ENCODE measurements around the gene FIS1.
A peak's percentile ranks its signal among the peaks of the same experiment; 100 is the strongest.

Gene FIS1

DNA sequence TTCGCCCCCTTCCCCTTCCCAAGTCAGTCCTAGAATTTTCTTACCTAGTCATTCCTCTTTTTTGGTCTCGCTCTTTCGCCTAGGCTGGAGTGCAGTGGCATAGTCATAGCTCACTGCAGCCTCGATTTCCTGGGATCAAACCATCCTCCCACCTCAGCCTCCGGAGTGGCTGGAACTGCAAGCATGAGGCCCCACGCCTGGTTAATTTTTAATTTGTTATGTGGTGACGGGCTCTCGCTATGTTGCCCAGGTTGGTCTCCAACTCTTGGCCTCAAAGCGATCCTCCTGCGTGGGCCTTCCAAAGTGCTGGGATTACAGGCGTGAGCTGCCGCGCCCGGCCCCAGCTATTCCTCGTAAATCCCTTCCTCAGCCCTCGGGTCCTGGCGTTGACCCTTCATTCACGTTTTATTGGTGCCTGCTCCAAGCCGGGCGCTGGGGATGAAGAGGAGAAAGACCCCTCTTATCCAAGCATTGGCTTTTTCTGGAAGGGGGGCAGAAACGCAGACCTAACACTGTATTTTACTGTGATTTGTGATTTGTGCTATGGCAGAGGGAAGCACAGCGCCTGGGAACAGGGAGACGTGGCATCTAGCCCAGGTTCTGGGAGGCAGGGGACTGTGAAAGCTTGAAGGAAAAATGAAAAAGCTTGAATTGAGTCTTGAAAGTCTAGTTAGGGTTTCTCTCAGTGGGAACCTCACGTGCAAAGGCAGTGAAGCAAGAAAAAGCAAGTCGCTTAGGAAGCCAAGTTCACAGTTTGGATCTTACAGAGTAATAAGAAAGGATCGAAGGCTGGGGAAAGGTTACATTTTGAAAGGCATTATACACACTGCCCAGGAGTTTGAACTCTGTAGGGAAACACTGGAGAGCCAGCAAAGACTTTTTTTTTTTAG is 26.4 kb downstream of the FIS1 start:
- peak overlapping the region; percentile 96 for H3K4me3 ChIP-seq (ENCODE audit: low read depth, low read length)
- DNase-seq (ENCODE audit: low read depth): no peak
- TF ChIP-seq, protein P1, sequence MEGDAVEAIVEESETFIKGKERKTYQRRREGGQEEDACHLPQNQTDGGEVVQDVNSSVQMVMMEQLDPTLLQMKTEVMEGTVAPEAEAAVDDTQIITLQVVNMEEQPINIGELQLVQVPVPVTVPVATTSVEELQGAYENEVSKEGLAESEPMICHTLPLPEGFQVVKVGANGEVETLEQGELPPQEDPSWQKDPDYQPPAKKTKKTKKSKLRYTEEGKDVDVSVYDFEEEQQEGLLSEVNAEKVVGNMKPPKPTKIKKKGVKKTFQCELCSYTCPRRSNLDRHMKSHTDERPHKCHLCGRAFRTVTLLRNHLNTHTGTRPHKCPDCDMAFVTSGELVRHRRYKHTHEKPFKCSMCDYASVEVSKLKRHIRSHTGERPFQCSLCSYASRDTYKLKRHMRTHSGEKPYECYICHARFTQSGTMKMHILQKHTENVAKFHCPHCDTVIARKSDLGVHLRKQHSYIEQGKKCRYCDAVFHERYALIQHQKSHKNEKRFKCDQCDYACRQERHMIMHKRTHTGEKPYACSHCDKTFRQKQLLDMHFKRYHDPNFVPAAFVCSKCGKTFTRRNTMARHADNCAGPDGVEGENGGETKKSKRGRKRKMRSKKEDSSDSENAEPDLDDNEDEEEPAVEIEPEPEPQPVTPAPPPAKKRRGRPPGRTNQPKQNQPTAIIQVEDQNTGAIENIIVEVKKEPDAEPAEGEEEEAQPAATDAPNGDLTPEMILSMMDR (IDR thresholded peaks at IDR 0.05; ENCODE audit: control insufficient read depth, extremely low read depth, insufficient read depth): no peak

- peak; percentile 93 for DNase-seq (ENCODE audit: low read depth)
- peak within 1 kb of the TSS; percentile 96 for H3K4me3 ChIP-seq (ENCODE audit: low read depth, low read length)
- TF ChIP-seq, protein P1 (IDR thresholded peaks at IDR 0.05; ENCODE audit: control insufficient read depth, extremely low read depth, insufficient read depth): peak; percentile 7; the same call in 1 of the 2 replicates
These were observed 27.3 kb downstream of the FIS1 start, which contains the start of the genes PLOD3 and ZNHIT1 for GRCh38 chr7:101217388-101218235. PLOD3 (minus strand) TSS chr7:101217581; CDS start chr7:101217274, 307 bp downstream. ZNHIT1 (plus strand) TSS chr7:101218165; CDS start chr7:101218196, 31 bp downstream.

DNA sequence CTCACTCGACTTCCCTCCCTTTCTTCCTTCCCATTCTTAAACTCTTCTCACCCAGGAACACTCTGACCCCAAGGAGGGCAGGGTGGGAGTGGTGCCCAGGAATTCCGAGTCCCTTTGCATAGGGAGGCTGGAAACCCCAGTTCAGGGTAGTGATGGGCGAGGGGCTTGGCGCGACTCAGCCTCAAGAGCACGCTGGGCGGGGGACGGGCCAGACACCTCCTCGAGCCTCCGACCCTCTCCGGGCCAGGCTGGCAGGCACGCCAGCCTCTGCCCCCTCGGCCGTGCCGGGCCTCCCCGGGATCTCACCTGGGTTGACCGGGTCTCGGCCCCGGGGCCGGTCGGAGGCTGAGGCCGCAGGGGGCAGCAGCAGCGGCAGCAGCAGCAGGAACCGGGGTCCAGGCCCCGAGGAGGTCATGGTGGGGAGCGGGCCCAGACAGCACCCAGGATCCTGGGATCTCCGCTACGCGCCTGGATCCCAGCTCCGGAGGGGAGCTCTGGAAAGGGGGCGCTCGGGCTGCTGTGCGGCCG is 28.0 kb downstream of the FIS1 start:
- peak overlapping the region; percentile 96 for H3K4me3 ChIP-seq (ENCODE audit: low read depth, low read length)
- DNase-seq (ENCODE audit: low read depth): no peak
- TF ChIP-seq, protein P1 (IDR thresholded peaks at IDR 0.05; ENCODE audit: control insufficient read depth, extremely low read depth, insufficient read depth): no peak

DNA sequence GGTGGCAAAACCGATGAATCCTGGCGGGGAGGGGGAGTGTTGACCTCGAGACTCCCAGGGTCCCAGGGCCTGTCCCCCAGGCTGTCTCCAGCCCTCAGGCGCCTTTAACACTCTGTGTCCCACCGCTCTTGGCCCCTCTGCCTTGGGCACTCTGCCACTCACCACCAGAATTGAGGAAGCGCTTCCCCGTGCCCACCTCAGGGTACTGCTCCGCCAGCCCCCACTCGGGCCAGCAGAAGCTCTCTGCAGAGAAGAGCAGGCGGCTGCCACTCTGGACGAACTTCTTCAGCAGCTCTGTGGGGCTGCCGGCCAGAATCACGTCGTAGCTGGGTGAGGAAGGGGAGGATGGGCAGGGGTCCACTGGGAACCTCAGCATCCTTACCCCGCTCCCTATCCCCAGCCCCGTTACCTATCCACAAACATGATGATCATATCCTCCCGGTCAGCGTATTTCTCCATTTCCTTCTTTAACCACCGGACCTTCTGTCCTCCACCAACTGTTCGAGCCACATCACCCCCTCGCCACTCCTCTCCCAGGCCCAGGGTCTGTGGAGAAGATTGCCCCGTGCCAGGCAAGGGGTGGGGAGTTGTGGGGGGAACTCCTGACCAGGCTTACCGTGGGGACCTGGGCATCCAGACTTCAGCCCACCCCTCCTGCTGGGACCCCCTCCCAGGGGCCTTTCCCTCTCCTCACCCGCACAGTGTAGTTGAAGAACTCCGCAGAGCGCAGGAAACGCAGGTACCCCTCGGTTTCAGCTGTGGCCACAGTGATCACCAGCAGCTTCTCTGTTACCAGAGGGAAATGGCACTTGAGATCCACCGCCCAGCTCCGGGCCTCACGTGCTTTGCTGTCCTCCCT is 28.7 kb downstream of the FIS1 start:
- TF ChIP-seq, protein P1 (IDR thresholded peaks at IDR 0.05; ENCODE audit: control insufficient read depth, extremely low read depth, insufficient read depth): no peak
- no peak for DNase-seq (ENCODE audit: low read depth)
- H3K4me3 ChIP-seq (ENCODE audit: low read depth, low read length): peak overlapping the region; percentile 96

GRCh38 chr7:101212014-101212413 is 32.9 kb downstream of the FIS1 start:
- DNase-seq (ENCODE audit: low read depth): no peak
- no peak overlapping the region for H3K4me3 ChIP-seq (ENCODE audit: low read depth, low read length)
- TF ChIP-seq, protein P1 (IDR thresholded peaks at IDR 0.05; ENCODE audit: control insufficient read depth, extremely low read depth, insufficient read depth): no peak

DNA sequence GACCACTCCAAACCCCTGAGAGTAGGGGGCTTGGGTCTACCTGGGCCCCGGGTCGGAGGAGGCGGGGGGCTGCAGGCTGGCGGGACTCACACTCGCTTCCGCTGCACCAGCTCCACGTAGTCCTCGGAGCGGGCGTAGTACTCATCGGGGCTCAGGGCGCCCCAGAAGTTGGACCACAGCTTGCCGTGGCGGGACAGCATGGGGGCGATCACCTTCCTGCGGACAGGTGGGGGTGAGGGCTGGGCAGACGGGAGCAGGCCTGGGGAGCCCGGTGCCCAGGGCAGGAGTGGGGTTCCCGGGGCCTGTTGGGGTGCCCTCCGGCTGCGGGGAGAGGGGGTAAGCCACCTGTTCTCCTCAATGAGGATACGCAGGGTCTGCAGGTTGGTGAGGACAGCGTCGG is 33.4 kb downstream of the FIS1 start:
- no peak overlapping the region for H3K4me3 ChIP-seq (ENCODE audit: low read depth, low read length)
- TF ChIP-seq, protein P1 (IDR thresholded peaks at IDR 0.05; ENCODE audit: control insufficient read depth, extremely low read depth, insufficient read depth): no peak
- DNase-seq (ENCODE audit: low read depth): no peak

All from LNCaP clone FGC (cell line).